ENCODE measurements around the gene CMYA5.
A peak's percentile ranks its signal among the peaks of the same experiment; 100 is the strongest.
"Not testable (repeated sequence)": the region's sequence is repeated elsewhere in the genome, so short reads cannot be mapped to it uniquely, and the experiment has no call there.

The CMYA5 gene

DNA sequence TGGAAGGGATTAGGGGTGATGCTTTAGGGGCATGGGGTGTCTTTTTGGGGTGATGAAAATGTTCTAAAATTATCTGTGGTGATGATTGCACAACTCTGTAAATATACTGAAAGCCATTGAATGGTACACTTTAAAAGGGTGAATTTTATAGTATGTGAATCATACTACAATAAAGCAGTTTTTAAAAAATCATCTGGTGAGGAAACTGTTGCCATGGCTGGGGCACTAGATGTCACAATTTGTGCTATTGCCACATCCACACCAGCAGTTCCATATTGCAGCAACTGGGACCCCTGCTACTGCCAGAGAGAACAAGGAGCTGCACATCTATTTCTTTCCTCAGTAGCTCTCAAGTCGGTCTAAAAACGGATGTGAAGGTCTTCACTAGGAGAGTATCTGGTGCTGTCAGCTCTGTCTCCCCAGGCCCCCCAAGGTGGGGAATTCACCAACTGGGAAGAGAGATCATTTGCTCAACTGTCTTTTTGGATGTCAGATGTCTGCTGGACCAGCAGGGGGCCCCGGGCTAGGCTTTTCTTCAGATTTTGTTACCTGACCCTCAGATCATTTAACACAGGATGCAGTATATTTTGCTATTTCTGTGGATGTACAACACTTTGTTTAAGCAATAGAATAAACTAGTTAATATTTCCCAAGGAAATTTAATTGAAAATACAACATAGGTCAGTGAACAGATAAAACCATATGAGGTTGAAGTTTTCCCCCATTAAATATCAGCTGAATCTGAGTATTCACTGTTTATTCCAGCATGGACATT, 13.2 kb downstream of the CMYA5 start:
- peak; percentile 14 for DNase-seq (ENCODE audit: low spot score)
- no peak for FAIRE-seq

GRCh38 chr5:79703381-79703645, 13.7 kb downstream of the CMYA5 start:
- FAIRE-seq (no peak), DNase-seq (ENCODE audit: low spot score) (no peak)

- DNase-seq (ENCODE audit: low spot score) (no peak), FAIRE-seq (no peak)
Measured at GRCh38 chr5:79704553-79704952, 14.9 kb downstream of the CMYA5 start.

- no peak for FAIRE-seq
Measured at GRCh38 chr5:79705632-79706031, 16.0 kb downstream of the CMYA5 start.

DNA sequence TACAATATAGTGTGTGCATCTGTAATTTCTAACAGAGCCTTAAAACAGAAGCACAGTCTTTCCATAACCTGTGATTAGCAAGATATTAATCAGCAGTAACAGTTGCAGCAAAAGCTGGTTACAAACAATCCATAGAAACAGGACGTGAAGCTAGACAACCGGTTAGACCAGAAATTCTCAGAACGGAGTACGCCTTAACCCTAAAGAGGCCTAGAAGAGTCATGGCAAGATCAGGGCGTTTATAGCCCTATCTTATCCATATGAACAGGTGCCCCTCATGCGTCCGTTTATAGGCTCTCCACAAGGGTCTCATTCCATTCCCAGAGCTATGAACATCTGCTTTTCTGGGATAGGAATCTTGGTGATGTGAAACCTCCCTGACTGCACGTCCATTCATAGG, 16.7 kb downstream of the CMYA5 start:
- DNase-seq (ENCODE audit: low spot score); FAIRE-seq: not testable (repeated sequence)

More at GRCh38 chr5:79705632-79706031, 16.0 kb downstream of the CMYA5 start:
- DNase-seq (ENCODE audit: low spot score) = no peak

GRCh38 chr5:79707535-79707934, 17.9 kb downstream of the CMYA5 start:
- FAIRE-seq = no peak
- no peak for DNase-seq (ENCODE audit: low spot score)

- FAIRE-seq (no peak), DNase-seq (ENCODE audit: low spot score) (no peak)
Measured at GRCh38 chr5:79712741-79713140, 23.1 kb downstream of the CMYA5 start.

DNA sequence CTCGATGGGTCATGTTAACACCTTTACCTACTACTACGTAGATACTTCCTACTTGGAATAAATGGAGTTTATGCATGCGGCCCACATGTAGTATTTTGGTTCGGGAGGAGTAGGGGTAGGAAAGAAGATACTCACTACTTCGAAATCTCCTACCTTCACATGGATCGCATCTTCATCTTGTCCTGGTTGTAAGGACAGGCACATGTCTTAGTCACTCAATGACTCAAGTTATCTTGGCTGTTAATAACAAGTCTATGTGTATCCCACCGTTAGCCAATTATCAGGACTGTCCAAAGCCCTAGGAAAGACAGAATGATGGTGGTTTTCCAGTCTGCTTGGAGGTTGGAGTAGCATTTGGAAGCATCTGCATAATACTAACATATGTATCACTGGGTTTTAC, 24.1 kb downstream of the CMYA5 start:
- FAIRE-seq = no peak
- no peak for DNase-seq (ENCODE audit: low spot score)

GRCh38 chr5:79716839-79717238, 27.2 kb downstream of the CMYA5 start:
- FAIRE-seq (no peak), DNase-seq (ENCODE audit: low spot score) (no peak)

DNA sequence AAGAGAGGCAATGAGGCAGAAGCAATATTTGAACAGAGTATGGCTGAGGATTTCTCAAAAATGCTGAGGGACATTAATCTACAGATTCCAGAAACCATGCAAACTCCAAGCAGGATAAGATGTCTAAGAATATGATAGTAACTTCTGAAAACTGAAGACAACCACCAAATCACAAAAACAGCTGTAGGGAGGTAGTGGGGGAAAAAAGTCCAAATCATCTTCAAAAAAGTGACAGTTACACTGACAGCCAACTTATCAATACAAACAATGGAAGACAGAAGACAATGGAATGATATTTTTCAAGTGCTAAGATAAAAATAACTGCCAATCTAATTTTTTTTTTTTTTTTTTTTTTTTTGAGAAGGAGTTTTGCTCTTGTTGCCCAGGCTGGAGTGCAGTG, 30.5 kb downstream of the CMYA5 start:
- no peak for DNase-seq (ENCODE audit: low spot score)
- FAIRE-seq = no peak

- FAIRE-seq (no peak), DNase-seq (ENCODE audit: low spot score) (no peak)
Measured at GRCh38 chr5:79727451-79728355, 38.1 kb downstream of the CMYA5 start.

- DNase-seq (ENCODE audit: low spot score) = no peak
Measured at GRCh38 chr5:79728396-79728795, 38.8 kb downstream of the CMYA5 start.

DNA sequence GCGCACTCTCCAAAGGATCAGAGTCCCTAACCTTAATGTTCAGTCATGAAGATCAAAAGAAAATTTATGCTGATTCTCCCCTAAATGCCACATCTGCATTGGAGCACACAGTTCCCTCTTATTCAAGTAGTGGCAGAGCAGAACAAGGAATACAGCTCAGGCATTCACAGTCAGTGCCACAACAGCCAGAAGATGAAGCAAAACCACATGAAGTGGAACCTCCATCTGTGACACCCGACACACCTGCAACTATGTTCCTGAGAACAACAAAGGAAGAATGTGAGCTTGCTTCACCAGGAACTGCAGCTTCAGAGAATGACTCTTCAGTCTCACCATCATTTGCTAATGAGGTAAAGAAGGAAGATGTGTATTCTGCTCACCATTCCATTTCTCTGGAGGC, 40.0 kb downstream of the CMYA5 start:
- no peak for FAIRE-seq
- no peak for DNase-seq (ENCODE audit: low spot score)

More at GRCh38 chr5:79728396-79728795, 38.8 kb downstream of the CMYA5 start:
- FAIRE-seq = no peak

GRCh38 chr5:79730564-79730963, 40.9 kb downstream of the CMYA5 start:
- DNase-seq (ENCODE audit: low spot score) (no peak), FAIRE-seq (no peak)

GRCh38 chr5:79731775-79732174, 42.1 kb downstream of the CMYA5 start:
- FAIRE-seq (no peak), DNase-seq (ENCODE audit: low spot score) (no peak)

- DNase-seq (ENCODE audit: low spot score) = no peak
Measured at GRCh38 chr5:79736528-79737514, 47.2 kb downstream of the CMYA5 start.

GRCh38 chr5:79738349-79738748, 48.7 kb downstream of the CMYA5 start:
- DNase-seq (ENCODE audit: low spot score) = no peak
- FAIRE-seq = no peak

More at GRCh38 chr5:79736528-79737514, 47.2 kb downstream of the CMYA5 start:
- no peak for FAIRE-seq

DNA sequence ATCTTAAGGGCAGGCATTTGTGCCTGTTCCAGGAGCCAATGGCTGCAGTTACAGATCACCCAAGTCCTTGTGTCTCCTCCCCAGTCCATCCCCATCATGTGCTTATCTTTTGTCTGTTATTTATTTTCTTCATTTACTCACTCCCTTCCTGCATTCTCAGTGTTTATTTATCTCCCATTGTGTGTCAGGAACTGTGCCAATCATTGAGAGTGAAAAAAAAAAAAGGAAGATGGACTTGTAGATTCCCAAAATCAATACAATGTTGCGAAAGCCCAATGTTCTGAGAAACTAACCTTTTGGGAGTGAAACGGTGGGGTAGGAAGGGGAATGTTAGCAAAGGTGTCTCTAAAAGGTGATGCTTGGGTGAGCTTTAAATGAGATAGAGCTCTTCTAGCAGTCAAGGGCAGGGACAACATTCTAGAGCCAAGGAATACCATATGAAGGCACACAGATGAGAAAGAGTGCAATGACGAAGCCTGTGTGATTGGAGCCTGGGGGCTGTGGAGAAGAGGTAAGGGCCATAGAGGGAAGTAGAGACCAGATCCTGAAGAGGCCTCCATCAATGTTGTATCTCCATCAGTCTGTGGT, 53.0 kb downstream of the CMYA5 start:
- FAIRE-seq (no peak), DNase-seq (ENCODE audit: low spot score) (no peak)

GRCh38 chr5:79743846-79744605, 54.4 kb downstream of the CMYA5 start:
- FAIRE-seq = no peak

DNA sequence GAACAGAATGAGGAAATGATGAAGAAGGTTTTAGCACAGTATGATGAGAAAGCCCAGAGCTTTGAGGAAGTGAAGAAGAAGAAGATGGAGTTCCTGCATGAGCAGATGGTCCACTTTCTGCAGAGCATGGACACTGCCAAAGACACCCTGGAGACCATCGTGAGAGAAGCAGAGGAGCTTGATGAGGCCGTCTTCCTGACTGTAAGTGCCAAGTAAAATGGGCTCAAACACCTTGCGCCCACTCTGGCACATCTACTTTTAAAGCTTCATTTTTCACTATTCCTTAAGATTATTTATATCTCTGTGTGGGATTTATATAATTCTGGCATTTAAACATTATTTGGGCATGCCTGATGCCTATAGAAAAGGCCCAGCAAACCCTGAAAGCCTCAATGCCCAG, 55.6 kb downstream of the CMYA5 start:
- FAIRE-seq = no peak
- no peak for DNase-seq (ENCODE audit: low spot score)

More at GRCh38 chr5:79743846-79744605, 54.4 kb downstream of the CMYA5 start:
- no peak for DNase-seq (ENCODE audit: low spot score)
